DOHH2 (cell line): ENCODE results near the gene ASTN1.

Experiments
- H3F3A ChIP-seq: fragments of 200-600 bp; sonication (generic), shearing (Covaris generic); 2 replicates; pipeline ENCODE4 v1.6.0; 2016; ENCODE audit warnings: antibody characterized with exemption, mild to moderate bottlenecking; ENCODE audit not compliant: control insufficient read depth, insufficient read depth
- H3K27ac ChIP-seq: fragments of 200-600 bp; sonication (generic); 2 replicates; pipeline ENCODE4 v1.5.1; 2014; ENCODE audit warnings: low read depth, mild to moderate bottlenecking, low read length, moderate library complexity
- H3K27me3 ChIP-seq: fragments of 200-600 bp; sonication (generic); 2 replicates; pipeline ENCODE4 v1.6.1; 2014; ENCODE audit warnings: mild to moderate bottlenecking, low read length, mixed read lengths; ENCODE audit not compliant: control insufficient read depth
- H3K36me3 ChIP-seq: fragments of 200-600 bp; sonication (generic); 2 replicates; pipeline ENCODE4 v1.6.1; 2014; ENCODE audit warnings: mild to moderate bottlenecking, low read length, moderate library complexity, mixed read lengths; ENCODE audit not compliant: control insufficient read depth
- H3K4me1 ChIP-seq: fragments of 200-600 bp; sonication (generic); 2 replicates; pipeline ENCODE4 v1.6.1; 2014; ENCODE audit warnings: mild to moderate bottlenecking, low read length, mixed read lengths; ENCODE audit not compliant: control insufficient read depth
- H3K4me2 ChIP-seq: fragments of 200-600 bp; sonication (generic); 2 replicates; pipeline ENCODE4 v1.6.0; 2014; ENCODE audit warnings: mild to moderate bottlenecking, low read length, moderate library complexity
- H3K4me3 ChIP-seq: fragments of 200-600 bp; sonication (generic); 2 replicates; pipeline ENCODE4 v1.5.1; 2014; ENCODE audit warnings: mild to moderate bottlenecking, low read length, mixed read lengths
- H3K79me2 ChIP-seq: fragments of 200-600 bp; sonication (generic); 2 replicates; pipeline ENCODE4 v1.6.1; 2014; ENCODE audit warnings: mild to moderate bottlenecking, low read length, mixed read lengths; ENCODE audit not compliant: control insufficient read depth
- H3K9me2 ChIP-seq: fragments of 200-600 bp; sonication (generic); replicated peaks from 2 replicates; pipeline ENCODE4 v1.6.1; 2014; ENCODE audit warnings: mild to moderate bottlenecking, low read length, mixed read lengths; ENCODE audit not compliant: control insufficient read depth
- H3K9me3 ChIP-seq: fragments of 200-600 bp; sonication (generic); 2 replicates; pipeline ENCODE4 v1.6.1; 2014; ENCODE audit warnings: antibody characterized with exemption, low read length, mixed read lengths; ENCODE audit not compliant: control insufficient read depth, insufficient read depth
- H4K20me1 ChIP-seq: fragments of 200-600 bp; sonication (generic); 2 replicates; pipeline ENCODE4 v1.6.0; 2014; ENCODE audit warnings: low read depth, mild to moderate bottlenecking, antibody characterized with exemption, low read length, moderate library complexity; ENCODE audit not compliant: control insufficient read depth, insufficient read depth
- EZH2phosphoT487 ChIP-seq: fragments of 200-600 bp; sonication (generic); IDR thresholded peaks from 2 replicates; pipeline ENCODE4 v1.6.1; 2017; ENCODE audit warnings: borderline replicate concordance, mild to moderate bottlenecking, antibody characterized with exemption, low read length, moderate library complexity, mixed read lengths
- TF ChIP-seq, protein P1 (sequence below): fragments of 200-600 bp; sonication (generic); IDR thresholded peaks from one replicate; pipeline ENCODE4 v1.5.1; 2014; ENCODE audit warnings: antibody characterized with exemption, mild to moderate bottlenecking, low read depth, low read length; ENCODE audit not compliant: poor library complexity, severe bottlenecking

Gene ASTN1

GRCh38 chr1:177173976-177174375 lies 9.5 kb upstream of the ASTN1 start:
- peaks cover 6% of the 10 kb centered on the region; the same call in 1 of the 2 replicates for H3K27me3 ChIP-seq
- H3K27ac ChIP-seq: no peak overlapping the region
- no peaks in the 10 kb centered on the region for H3K9me2 ChIP-seq
- H3K4me1 ChIP-seq: no peaks in the 10 kb centered on the region
- H4K20me1 ChIP-seq: no peaks in the 10 kb centered on the region
- H3K79me2 ChIP-seq: no peaks in the 10 kb centered on the region
- TF ChIP-seq EZH2phosphoT487: no peak
- TF ChIP-seq, protein P1, sequence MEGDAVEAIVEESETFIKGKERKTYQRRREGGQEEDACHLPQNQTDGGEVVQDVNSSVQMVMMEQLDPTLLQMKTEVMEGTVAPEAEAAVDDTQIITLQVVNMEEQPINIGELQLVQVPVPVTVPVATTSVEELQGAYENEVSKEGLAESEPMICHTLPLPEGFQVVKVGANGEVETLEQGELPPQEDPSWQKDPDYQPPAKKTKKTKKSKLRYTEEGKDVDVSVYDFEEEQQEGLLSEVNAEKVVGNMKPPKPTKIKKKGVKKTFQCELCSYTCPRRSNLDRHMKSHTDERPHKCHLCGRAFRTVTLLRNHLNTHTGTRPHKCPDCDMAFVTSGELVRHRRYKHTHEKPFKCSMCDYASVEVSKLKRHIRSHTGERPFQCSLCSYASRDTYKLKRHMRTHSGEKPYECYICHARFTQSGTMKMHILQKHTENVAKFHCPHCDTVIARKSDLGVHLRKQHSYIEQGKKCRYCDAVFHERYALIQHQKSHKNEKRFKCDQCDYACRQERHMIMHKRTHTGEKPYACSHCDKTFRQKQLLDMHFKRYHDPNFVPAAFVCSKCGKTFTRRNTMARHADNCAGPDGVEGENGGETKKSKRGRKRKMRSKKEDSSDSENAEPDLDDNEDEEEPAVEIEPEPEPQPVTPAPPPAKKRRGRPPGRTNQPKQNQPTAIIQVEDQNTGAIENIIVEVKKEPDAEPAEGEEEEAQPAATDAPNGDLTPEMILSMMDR: no peak
- H3K36me3 ChIP-seq: no peaks in the 10 kb centered on the region
- no peak overlapping the region for H3K4me2 ChIP-seq
- no peak overlapping the region for H3K4me3 ChIP-seq
- H3K9me3 ChIP-seq: peaks cover 3% of the 10 kb centered on the region; the same call in 1 of the 2 replicates
- H3F3A ChIP-seq: no peaks in the 10 kb centered on the region

DNA sequence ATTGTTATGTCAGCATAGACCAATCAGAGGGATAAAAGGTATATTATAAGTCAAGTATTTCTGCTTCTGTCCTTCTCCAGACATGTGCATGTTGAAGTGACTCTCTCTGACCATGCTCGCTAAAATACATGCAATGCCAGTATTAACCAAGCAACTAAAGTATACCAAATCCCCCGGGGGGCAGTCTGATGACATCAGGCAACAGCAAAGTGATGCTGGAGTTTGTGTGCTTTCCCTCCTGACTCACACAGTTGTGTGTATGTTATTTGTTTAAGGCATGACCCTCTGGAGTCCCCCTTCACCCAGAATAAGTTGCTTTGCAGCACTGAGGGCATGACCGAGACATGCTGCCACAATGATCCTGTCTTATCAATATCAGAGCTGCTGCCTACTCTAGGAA lies 8.4 kb upstream of the ASTN1 start:
- peaks cover 6% of the 10 kb centered on the region; the same call in 1 of the 2 replicates for H3K27me3 ChIP-seq
- no peaks in the 10 kb centered on the region for H4K20me1 ChIP-seq
- H3K79me2 ChIP-seq: no peaks in the 10 kb centered on the region
- no peaks in the 10 kb centered on the region for H3F3A ChIP-seq
- no peak overlapping the region for H3K27ac ChIP-seq
- peaks cover 3% of the 10 kb centered on the region; the same call in 1 of the 2 replicates for H3K9me3 ChIP-seq
- H3K9me2 ChIP-seq: no peaks in the 10 kb centered on the region
- no peaks in the 10 kb centered on the region for H3K36me3 ChIP-seq
- no peak overlapping the region for H3K4me2 ChIP-seq
- TF ChIP-seq EZH2phosphoT487: no peak
- TF ChIP-seq, protein P1: no peak
- H3K4me1 ChIP-seq: no peaks in the 10 kb centered on the region
- H3K4me3 ChIP-seq: no peak overlapping the region

GRCh38 chr1:177172272-177172671 lies 7.8 kb upstream of the ASTN1 start:
- Histone ChIP-seq H3K79me2 (no peaks in the 10 kb centered on the region), H3K4me1 (no peaks in the 10 kb centered on the region), H3K4me3 (no peak overlapping the region), H4K20me1 (no peaks in the 10 kb centered on the region), H3K9me3 (peaks cover 3% of the 10 kb centered on the region; the same call in 1 of the 2 replicates), H3K9me2 (no peaks in the 10 kb centered on the region), H3F3A (no peaks in the 10 kb centered on the region), H3K36me3 (no peaks in the 10 kb centered on the region), H3K4me2 (no peak overlapping the region), H3K27ac (no peak overlapping the region), H3K27me3 (peaks cover 6% of the 10 kb centered on the region; the same call in 1 of the 2 replicates)
- no peak for TF ChIP-seq EZH2phosphoT487
- TF ChIP-seq, protein P1: no peak
